ENCODE data around the gene NTNG1.
"Not testable (repeated sequence)": the region's sequence is repeated elsewhere in the genome, so short reads cannot be mapped to it uniquely, and the experiment has no call there.

The NTNG1 gene

DNA sequence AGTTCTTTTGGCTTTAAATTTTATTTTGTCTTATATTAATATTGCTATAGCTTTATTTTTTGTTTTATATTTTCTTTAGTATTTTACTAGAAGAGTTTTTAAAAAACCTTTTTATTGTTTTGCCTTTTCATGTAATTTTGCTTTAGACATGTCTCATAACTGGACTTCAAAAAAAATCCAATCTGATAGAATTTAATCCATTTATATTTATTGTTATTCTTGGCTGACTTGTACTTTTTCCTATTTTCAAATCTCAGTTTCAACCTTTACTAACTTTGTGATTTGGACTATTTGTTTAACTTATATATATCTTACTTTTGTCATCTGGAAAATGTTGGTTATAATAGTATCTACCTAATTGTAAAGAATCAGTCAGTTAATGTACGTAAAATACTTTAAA lies 61.2 kb downstream of the NTNG1 start:
- DNase-seq, result no peak

DNA sequence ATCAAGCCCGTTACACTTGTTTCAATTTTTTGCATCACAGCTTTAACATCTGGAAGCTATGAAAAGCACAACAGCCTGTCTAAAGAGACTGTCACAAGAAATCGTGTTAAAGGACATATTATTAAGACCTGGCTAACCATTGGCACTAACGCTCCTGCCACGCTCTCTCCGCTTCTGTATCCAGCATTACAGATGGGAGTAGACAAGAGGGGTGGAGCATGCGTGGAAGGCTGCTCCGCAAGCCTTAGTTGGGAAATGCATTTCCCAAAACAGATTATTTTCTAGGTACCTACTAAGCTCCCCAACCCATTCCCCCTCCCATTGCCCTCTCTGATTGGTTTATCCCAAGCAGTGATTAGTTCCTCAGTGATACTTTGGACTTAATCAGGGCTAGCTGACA lies 72.4 kb downstream of the NTNG1 start:
- no peak for DNase-seq

DNA sequence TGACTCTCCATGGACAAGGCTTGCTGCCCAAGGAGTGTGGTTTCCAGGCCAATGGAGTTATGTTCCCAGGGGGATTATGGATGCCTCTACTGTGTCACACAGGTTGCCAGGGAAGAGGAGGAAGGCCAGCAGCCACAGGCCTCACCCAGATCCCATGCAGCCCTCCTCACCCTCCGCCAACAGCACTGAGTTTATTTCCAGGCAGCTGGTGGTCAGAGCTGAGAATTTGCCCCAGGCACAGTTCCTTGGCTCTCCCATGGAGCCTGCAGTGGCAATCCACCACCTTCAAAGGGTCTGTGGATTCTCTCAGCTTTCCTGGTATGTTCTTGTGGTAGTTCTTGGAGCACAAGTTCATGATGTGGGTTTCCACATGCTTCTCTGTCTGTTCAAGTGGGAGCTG lies 79.2 kb downstream of the NTNG1 start:
- no peak for DNase-seq

DNA sequence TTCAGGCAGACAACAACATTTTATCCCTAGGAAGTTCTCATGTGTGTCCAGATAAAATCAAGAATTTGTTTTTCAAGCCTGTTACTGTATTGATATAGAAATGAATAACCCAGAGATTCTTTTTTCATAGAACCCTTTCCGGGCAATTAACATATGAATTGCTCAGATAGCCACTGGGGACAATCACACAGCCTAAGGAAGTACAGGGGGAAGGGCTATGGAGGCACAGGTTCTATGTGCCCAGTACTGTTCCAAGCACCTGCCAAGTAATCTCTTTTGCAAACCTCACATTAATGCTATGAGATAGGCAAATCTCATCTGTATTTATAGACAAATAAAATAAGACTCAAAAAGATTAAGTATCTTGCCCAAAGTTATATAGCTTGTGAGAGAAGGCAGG lies 84.9 kb downstream of the NTNG1 start:
- DNase-seq, result no peak

DNA sequence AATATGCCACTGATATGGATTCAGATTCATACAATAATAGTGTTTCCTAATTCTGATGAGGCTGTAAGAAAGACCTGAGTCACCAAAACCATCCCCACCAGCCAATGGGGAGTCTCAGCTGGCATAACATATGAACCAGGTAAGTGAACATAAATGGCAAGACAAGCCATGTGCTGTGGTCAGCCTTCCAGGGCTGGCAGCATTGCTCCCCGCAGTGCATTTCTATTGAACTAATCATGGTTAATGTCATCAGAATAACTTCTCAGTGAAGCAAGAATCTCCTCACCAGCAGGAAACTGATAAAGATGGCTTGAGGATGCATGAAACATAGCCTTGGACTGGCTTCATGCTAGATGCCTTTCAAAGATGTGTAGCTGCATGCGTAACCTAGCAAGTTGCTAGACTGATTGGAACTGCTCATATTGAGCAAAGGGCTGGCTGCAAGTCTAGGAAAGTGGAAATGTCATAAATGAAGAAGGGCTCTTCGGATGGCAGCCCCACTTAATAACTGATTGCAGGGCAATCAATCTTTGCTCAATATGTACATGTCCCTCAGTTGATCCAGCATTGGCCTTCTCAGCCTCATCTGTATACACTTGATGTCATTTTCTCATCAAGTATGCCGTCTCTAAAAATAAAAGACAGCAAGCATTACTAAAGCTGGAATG lies 88.0 kb downstream of the NTNG1 start:
- DNase-seq, result no peak

DNA sequence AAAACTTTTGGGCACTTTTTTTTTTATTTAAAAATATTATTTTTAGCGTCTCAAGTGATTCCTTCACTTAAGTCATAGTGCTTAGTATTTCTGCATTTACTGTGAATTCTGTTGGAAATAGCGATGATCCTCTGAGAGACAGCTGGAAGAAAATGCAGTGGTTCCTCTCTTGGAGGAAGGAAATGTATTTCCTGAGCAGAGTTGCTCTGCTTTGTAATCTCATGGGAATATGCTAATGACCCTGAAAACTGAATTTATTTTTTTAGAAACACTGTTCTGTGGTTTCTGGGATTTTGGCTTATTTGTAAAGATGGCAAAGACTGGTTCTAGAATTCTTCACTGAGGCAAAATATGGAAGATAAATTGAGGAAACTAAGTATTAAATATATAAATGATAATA lies 88.9 kb downstream of the NTNG1 start:
- DNase-seq, result no peak

DNA sequence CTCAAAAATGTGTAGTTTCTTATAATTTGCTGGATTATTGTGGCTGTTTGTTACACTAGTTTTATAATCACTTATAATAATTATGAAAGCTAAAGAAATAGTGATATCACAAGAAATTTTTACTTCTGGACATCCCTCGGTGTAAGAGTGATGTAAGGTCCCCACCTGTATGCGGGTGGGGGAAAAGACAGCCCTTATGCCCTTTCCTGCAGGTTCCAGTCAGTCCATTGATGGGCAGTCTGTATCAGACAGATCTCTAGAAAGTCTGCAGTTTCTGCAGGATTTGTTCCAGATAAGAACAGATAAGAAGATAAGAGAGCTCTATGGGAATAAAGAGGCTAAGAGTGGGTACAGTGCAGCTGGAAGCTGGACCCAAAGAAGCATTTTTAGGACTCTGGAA lies 89.3 kb downstream of the NTNG1 start:
- no peak for DNase-seq

DNA sequence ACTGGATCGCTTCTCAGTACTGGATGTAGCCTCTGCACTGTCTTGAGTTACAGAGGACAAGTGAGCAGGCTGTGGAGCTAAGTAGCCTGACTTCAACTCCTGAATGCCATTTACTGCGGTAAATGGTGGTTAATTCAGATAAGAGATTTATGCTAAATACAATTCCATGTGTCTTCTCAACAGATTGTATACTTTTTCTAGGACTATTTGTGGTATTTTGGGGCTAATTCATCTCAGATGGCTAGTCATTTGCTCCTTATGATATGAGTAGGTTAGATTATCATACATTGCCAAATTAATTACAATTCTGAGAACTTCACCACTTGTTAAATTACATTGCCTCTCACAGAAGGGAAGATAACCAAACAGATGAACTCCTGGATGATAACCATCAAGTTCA lies 90.5 kb downstream of the NTNG1 start:
- DNase-seq, result no peak

DNA sequence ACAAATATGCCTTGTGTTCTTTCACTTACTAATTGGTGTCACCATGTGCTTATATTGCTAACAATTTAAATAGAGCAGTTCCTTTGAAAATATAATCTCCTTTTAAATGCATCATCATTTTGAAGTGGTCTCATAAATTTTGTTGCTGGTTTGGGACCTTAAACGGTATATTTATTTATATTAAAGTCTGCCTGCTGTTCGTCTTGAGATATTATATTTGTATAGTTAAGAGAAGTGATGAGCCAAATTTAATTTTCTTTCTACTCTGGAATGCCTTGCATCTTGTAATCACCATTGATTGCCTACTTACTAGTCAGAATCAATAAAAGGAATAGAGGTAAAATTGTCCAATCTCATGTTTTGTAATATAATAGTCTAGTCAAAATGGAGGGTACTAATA lies 91.6 kb downstream of the NTNG1 start:
- DNase-seq, result no peak

DNA sequence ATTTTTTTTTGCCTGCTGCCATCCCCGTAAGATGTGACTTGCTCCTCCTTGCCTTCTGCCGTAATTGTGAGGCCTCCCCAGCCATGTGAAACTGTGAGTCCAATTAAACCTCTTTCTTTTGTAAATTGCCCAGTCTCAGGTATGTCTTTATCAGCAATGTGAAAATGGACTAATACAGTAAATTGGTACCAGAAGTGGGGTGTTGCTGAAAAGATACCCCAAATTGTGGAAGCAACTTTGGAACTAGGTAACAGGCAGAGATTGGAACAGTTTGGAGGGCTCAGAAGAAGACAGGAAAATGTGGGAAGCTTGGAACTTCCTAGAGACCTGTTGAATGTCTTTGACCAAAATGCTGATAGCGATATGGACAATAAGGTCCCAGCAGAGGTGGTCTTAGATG lies 95.9 kb downstream of the NTNG1 start:
- not testable (repeated sequence) for DNase-seq

DNA sequence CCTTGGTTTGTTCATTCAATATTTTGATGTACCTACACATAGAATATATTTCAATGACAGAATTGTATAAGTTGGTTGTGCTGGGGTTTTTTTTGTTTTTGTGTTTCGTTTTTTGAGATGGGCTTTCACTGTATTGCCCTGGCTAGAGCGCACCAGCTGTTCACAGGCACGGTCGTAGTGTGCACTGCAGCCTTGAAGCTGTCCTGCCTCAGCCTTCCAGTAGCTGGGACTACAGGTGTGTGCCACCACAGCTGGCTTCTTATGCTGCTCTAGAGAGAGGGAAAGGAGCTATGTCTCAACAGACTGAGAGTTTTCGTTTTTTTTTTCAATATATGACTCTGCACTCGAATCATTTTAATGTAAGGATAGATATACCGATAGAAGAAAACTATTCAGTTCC lies 102.6 kb downstream of the NTNG1 start:
- no peak for DNase-seq

DNA sequence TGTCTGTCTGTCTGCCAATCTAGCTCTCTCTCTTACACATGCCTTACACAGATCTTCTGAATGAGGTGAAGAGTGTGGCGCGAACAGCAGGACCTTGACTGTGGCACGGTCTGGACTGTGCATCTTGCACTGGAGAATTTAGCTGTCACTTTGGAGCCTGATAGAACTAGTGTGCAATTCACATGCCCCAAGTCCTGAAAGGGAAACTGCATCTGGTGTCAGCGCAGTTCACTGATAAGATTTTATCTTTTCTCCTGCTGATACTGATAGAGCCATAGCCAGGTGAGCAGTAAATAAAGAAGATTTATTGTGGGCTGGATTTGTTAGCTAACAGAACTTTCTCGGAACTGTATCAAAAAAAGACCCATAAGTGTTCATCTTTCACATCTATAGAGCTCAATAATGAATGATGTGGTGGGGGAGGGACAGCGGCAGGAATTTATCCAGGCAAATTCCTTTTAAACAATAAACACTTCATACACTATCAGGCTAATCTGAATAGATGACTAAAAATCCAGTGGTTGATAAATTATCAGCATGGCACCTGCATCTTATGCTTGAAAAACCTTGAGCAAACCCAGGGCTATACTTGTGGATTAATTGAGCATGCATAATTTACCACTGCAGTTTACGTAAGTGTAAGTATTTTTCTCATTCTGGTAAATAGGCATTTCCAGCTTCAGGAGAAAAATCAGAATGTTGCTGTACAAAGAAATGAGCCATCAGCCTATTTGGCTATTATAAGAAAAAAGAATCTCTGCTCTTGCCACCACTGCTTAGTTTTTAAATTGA lies 104.1 kb downstream of the NTNG1 start:
- no peak for DNase-seq

DNA sequence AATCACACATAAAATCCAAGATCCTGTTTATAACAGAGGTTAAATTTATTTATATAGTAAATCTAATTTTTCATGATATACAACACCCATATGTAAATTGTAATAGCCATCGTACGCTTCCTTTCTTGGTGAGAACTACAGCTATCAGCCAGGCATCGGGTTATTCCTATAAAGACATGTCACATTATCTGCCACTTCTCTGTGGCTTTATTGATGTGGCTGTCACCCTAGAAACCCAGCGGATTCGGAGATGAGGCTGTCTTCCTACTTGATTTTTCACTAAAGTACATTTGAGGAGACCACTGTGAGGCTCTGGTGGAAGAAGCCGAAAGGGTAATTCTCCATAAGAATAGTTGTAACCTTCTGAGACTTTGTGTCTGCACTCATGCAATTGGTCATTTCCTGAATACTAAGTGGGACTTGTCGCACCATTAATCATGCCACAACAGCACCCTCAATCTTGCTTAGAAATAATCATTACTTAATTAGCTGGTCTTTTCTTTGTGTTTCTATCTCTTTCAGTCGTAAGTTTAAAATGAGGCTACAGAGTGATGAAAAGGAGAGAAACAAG lies 106.0 kb downstream of the NTNG1 start:
- DNase-seq, result no peak

DNA sequence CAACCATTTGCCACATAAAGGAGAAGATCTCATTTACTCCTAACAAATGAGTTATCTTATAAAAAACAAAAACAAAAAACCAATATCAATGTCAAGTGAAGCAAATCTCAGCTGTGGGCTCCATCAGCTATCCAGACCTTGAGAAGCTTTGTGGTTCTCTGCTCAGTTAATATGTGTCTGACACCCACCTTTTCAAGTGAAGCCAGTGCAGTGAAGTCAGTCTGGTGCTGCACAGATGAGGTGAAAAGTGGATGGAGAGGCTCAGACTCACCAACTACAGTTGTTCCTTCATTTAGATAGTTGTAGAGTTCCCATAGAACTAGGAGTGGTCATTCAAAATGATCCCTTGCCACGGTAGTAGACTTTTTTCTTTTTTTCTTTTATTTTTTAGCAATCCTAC lies 106.8 kb downstream of the NTNG1 start:
- DNase-seq, result no peak

DNA sequence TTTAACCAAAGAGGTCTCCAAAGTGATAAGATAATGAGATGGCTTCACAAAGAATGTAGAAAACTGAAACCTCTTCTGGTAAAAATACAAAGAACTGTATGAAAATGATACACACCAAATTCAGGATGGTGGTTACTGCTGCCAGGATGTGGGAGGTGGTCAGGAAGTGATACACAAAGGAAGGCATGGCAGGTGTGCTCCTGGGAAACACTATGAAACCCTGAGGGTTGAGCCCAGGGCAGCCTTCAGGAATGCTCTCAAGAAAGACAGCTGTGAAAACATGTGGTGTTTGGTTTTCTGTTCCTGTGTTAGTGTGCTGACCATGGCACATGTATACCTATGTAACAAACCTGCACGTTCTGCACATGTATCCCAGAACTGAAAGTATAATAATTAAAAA lies 109.3 kb downstream of the NTNG1 start:
- DNase-seq, result no peak

DNA sequence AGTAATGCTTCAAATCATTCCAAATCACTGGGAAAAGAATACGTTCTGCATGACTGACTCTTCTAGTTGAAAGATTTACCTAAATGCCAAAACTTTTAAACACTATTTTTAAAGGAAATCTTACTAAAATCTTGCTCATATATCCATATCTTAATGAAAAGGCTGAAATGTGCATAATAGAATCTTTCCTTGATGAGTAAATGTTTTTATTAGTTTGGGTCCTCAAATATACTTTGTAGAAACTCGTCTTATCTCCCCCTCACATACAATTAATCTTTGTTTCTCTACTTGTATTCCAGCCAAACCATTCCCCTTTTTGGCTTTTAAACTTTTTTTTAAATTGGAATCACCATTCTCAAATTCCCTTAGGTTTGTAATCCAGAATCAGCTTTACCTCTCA lies 110.2 kb downstream of the NTNG1 start:
- no peak for DNase-seq

DNA sequence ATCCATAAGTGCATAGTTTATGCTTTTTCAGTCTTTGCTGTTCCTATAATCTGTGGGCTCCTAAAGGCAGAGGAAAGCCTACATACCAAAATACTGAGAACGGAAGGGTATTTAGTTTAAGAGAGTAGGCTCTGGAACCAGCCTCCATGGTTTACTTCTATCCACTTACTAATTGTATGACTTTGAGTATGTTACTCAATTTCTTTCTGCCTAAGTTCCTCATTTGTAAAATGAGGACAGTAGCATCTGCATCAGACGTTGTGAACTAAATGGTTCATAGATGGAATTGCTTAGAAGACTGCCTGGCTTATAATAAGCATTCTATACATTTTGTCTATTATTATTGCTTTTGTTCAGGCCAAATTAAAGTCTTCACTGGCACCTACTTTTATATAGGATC lies 111.0 kb downstream of the NTNG1 start:
- no peak for DNase-seq

DNA sequence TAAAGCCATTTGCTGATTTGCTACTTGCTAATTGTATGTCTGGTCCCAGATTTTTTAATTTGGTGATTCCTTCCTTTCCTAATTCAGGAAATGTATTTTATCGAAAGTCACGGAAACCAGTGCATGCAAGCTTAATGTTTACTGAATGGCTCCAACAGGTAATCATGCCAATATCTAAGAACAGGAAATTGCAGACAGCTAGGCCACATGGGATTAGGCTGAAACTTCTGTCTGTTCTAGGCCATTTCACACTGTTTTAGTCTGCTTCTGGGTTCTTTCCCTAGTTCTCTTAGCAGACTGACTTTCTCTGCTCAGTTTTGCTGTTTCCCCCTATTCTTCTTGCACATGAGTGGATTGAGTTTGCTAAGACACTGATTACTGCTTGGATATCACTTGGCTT lies 111.4 kb downstream of the NTNG1 start:
- DNase-seq, result no peak

DNA sequence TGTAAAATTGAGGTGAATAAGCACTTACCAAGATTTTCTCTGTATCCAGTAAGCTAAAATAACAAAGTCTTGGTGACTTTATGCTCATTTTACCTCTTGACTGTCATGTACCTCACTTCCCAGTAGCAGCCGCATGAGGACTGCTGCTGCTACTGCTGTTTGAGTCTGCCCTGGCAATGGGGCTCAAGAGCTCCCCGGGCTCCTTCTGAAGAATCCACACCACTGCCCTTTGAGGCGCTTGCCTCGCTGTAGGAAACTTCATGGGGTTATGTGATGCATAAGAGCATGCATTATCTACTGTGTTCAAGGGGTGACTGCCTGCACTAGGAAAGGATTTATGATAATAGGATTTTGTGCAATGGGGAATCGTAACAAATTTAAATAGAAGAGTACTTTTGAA lies 113.5 kb downstream of the NTNG1 start:
- no peak for DNase-seq

DNA sequence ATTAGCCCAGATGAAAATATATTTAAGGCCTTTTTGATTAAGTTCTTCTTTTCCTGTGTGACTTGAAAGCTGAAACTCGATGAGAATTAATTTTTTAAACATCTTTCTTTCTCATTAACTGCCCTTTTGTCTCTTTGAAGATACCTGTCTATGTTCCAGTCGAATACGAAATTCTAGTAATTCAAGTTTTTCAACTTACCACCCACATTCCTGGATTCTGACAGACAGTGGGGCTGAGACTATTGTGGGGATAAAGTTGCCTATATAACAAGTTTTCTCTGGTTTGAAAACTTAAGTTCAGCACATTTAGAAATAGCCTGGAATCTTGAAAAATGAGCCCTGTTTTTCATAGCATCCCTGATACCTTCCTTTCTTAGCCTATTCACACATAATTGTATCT lies 114.6 kb downstream of the NTNG1 start:
- DNase-seq, result no peak

DNA sequence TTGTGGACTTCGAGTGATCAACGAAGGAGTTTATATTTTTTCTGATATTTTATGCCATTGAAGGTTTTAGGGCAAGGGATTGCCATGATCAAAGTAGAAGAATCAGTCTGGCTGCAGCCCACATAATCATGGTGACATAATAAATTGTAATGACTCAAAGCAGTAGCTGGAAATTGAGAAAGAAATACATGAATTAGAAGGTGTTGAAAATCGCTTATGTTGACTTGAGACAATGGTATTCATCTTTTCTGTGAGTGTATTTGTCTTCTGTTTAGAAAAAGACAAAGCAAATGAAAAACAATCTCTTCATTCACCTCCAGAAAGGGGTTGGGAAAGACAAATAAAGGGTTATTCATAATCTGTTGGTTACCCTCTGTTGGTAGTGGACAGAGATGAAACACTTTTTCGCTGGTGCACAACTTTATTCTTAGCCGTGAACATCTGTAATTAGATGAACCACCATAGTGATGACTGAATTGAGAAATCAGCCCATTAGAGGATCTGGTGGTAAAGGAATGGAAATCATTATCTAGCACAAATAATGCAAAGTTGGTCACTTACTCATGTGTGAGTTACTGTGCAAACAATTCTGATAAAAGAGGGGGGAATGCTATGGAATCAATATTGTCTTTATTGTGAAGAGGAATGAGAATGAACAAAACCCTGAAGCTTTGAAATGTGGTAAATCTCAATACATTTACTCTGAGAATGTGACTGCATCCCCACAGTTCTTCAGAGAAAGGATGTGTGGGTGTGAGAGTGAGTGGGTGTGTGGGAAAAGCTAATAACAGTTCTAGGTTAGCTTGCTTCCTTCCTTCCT lies 121.8 kb downstream of the NTNG1 start:
- DNase-seq, result no peak

DNA sequence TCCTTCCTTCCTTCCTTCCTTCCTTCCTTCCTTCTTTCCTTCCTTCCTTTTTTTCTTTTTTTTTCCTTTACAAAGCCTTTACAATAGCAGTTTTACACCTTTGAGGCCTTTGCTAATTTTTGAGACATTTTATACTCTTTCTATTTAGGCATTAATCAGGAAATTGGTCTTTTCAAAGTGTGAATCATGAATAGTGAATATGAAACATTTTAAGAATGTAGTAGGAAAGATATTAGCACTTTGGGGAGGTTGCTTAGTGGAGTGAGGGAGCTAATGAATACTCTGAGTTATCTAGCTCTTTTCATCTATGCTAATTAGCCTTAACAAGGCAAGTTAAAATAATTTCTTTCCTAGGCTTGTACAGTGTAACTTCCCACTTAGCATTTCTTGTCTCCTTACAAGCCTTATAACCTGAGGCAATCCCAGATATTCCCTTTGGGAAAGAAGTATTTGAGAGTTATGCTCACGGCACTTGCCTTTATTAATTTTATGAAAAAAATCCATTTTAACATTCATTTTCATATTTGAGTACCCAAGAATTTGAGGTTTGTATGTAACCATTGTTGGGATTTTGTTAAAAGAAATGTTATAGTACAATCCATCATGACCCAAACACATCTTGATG lies 122.6 kb downstream of the NTNG1 start:
- DNase-seq, result no peak

DNA sequence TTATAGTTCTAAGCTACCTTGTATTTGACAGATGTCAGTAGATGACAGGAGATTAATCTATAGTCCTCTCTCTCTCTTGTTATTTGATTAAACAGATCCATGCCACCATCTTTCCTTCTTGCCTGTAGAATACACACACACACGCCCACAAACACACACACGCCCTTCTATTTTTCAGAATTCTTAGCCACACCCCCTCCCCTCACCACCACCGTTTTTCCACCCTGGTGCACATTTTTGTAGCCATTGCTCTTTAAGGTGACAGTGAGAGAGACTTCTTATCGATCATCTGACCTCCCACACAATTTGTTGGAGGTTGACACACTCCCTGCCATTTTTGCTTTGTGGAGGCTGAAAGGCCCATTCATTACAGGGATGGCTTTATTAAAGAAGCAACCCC lies 123.2 kb downstream of the NTNG1 start:
- no peak for DNase-seq

Data from stimulated activated CD4-positive, alpha-beta T cell treated with anti-CD3 and anti-CD28 coated beads, Interleukin-4, amount 100 ng/mL, for 1 hour (primary cell).